Sciatic nerve (tissue), 2 donors: ENCODE data around the gene STK38L. TPM values are rescaled to one million over a fixed set of nuclear protein-coding genes. Genes with fewer than 3 reads are reported as not detected.
A peak's percentile ranks its signal among the peaks of the same experiment; 100 is the strongest.

Source experiments
- ATAC-seq: fragments of 200-7000 bp; cut with Tn5 transposase; one replicate; pipeline ENCODE4 v1.9.1; 2020; ENCODE audit warnings: mild to moderate bottlenecking, moderate library complexity
- DNase-seq: peaks from one replicate; pipeline ENCODE4 v3.0.0-alpha.2; 2020; ENCODE audit warnings: low spot score
- intact Hi-C: fragments of 100-400 bp; cut with DNase I; formaldehyde crosslinking; loops from one replicate; pipeline ENCODE4 v1.14.2; 2022
- total RNA-seq: library from RNA; stranded (reverse); fragmentation: NEBNext Ultra II Directional; extraction: Animal tissue kit (Norgen Biotek cat#: 25700); gene quantifications from one replicate; pipeline ENCODE4 v1.2.1, GENCODE V29; 2021
- donor health status: DM: no; HTN: no; CAD: no.
- donor health status: DM: no; HTN: no; CAD: no.

STK38L gene
- total RNA-seq, 1 donor from 2014 or later = 45.1 TPM

GRCh38 chr12:27303139-27304111 lies 59.3 kb downstream of the STK38L start:
- intact Hi-C loops = loop anchor here (10.0 kb wide), 1 partner anchor 289 kb away; the partner anchor contains the start of gene TM7SF3
- ATAC-seq (peak; percentile 13), DNase-seq (no peak)

- intact Hi-C loops = loop anchor here (10.0 kb wide), 1 partner anchor 290 kb away; the partner anchor contains the start of gene TM7SF3
- DNase-seq = no peak
- no peak for ATAC-seq
These were observed 60.8 kb downstream of the STK38L start for GRCh38 chr12:27304856-27305255.

GRCh38 chr12:27305673-27306456 lies 61.8 kb downstream of the STK38L start:
- intact Hi-C loops = loop anchor here (10.0 kb wide), 1 partner anchor 291 kb away; the partner anchor contains the start of gene TM7SF3
- DNase-seq = no peak
- ATAC-seq = peak; percentile 63

- no peak for DNase-seq
- intact Hi-C loops = loop anchor here (10.0 kb wide), 1 partner anchor 295 kb away; the partner anchor contains the start of gene TM7SF3
- ATAC-seq = no peak
These were observed 65.4 kb downstream of the STK38L start for GRCh38 chr12:27309293-27309994.

GRCh38 chr12:27309995-27310315 lies 65.9 kb downstream of the STK38L start:
- intact Hi-C loops = loop anchor here (10.0 kb wide), 1 partner anchor 295 kb away; the partner anchor contains the start of gene TM7SF3
- no peak for DNase-seq
- no peak for ATAC-seq

- intact Hi-C loops = no loop called here
- ATAC-seq (no peak), DNase-seq (no peak)
These were observed 72.9 kb downstream of the STK38L start for GRCh38 chr12:27316947-27317346.

GRCh38 chr12:27319409-27319808 lies 75.3 kb downstream of the STK38L start:
- DNase-seq (no peak), ATAC-seq (no peak)
- intact Hi-C loops = no loop called here

GRCh38 chr12:27319848-27320247 lies 75.8 kb downstream of the STK38L start:
- no peak for ATAC-seq
- intact Hi-C loops = no loop called here
- no peak for DNase-seq

- intact Hi-C loops = no loop called here
- ATAC-seq = no peak
These were observed 80.4 kb downstream of the STK38L start for GRCh38 chr12:27324530-27324929.

GRCh38 chr12:27330846-27331245 lies 86.8 kb downstream of the STK38L start:
- DNase-seq = no peak
- intact Hi-C loops = no loop called here
- ATAC-seq = no peak

More at GRCh38 chr12:27324530-27324929, 80.4 kb downstream of the STK38L start:
- DNase-seq = no peak

GRCh38 chr12:27331291-27331926 lies 87.3 kb downstream of the STK38L start:
- ATAC-seq (peak; percentile 59), DNase-seq (no peak)
- intact Hi-C loops = no loop called here

- no peak for ATAC-seq
- DNase-seq = no peak
- intact Hi-C loops = no loop called here
These were observed 87.8 kb downstream of the STK38L start for GRCh38 chr12:27331927-27332324.

GRCh38 chr12:27332407-27332713 lies 88.3 kb downstream of the STK38L start:
- ATAC-seq (no peak), DNase-seq (no peak)
- intact Hi-C loops = no loop called here

- intact Hi-C loops = no loop called here
- DNase-seq = no peak
- ATAC-seq = peak; percentile 38
These were observed 88.8 kb downstream of the STK38L start, which contains the start of gene BMAL2 for GRCh38 chr12:27332714-27333402. Gene BMAL2 (plus strand): TSS chr12:27332836. CDS start chr12:27333073, 237 bp downstream.

- DNase-seq (peak; percentile 60), ATAC-seq (no peak)
- intact Hi-C loops = no loop called here
These were observed 89.4 kb downstream of the STK38L start for GRCh38 chr12:27333403-27334009.

GRCh38 chr12:27334042-27334720 lies 90.1 kb downstream of the STK38L start:
- ATAC-seq = no peak
- intact Hi-C loops = no loop called here
- no peak for DNase-seq

GRCh38 chr12:27334721-27335082 lies 90.6 kb downstream of the STK38L start:
- DNase-seq = no peak
- ATAC-seq = no peak
- intact Hi-C loops = no loop called here
